GM12878 (cell line): ENCODE data around the gene GJD2. TPM values are rescaled to one million over a fixed set of nuclear protein-coding genes. Genes with fewer than 3 reads are reported as not detected.

Source experiments
- ATAC-seq: fragments of 200-7000 bp; cut with Tn5 transposase; 3 replicates; pipeline ENCODE4 v1.9.1; 2020; ENCODE audit warnings: mild to moderate bottlenecking, moderate library complexity
- BruUV-seq: library from RNA; stranded (reverse); fragments of 400-500 nt; replicated peaks from 2 replicates; lab custom pipeline; 2021; lab: Mats Ljungman, UMichigan
- CTCF ChIA-PET: fragments of 300-600 bp; sonication (Branson Sonifier 250); formaldehyde crosslinking; extraction: SDS; loops from one replicate; lab custom pipeline; 2021; ENCODE audit warnings: inconsistent platforms; lab: Yijun Ruan, JAX
- POLR2A ChIA-PET: fragments of 350-600 bp; formaldehyde crosslinking; extraction: SDS; loops from one replicate; lab custom pipeline; 2021; ENCODE audit warnings: inconsistent platforms; lab: Charles Lee
- RAD21 ChIA-PET: fragments of 300-600 bp; sonication (Branson Sonifier 250); formaldehyde crosslinking; loops from one replicate; lab custom pipeline; 2023; ENCODE audit warnings: antibody characterized with exemption; ENCODE audit not compliant: unreplicated experiment; lab: Charles Lee
- SMC1A ChIA-PET: fragments of 300-600 bp; sonication (Branson Sonifier 250); formaldehyde crosslinking; loops from one replicate; lab custom pipeline; 2023; ENCODE audit not compliant: unreplicated experiment, uncharacterized antibody; lab: Charles Lee
- DNase-seq: peaks from one replicate; pipeline ENCODE4 v3.0.0-alpha.2; 2011; ENCODE audit warnings: low read depth, low spot score
- FAIRE-seq: peaks from 3 replicates; lab custom pipeline; 2011; peaks lifted over from hg19 to GRCh38; lab: Jason Lieb, UNC
- H2AFZ ChIP-seq: 2 replicates; pipeline ENCODE4 v1.6.0; 2011; ENCODE audit warnings: low read depth, low read length, control low read depth; ENCODE audit not compliant: control insufficient read depth
- H3K27ac ChIP-seq: 2 replicates; pipeline ENCODE4 v1.5.1; 2011; ENCODE audit warnings: control low read depth; ENCODE audit not compliant: control insufficient read depth, insufficient read depth
- H3K27me3 ChIP-seq, 2 experiments: replicated peaks in 1 of 2; 2 replicates each; pipeline versions ENCODE4 v1.6.0 to v1.6.1; 2011; ENCODE audit warnings: low read length in 1 of 2; ENCODE audit not compliant: control insufficient read depth in 2 of 2, insufficient read depth in 2 of 2
- H3K36me3 ChIP-seq, 2 experiments: 2 replicates each; pipeline ENCODE4 v1.5.1; 2011; ENCODE audit warnings: low read length in 1 of 2; ENCODE audit not compliant: control insufficient read depth in 2 of 2, insufficient read depth in 2 of 2
- H3K4me1 ChIP-seq: 2 replicates; pipeline ENCODE4 v1.6.1; 2011; ENCODE audit warnings: mild to moderate bottlenecking, low read length, moderate library complexity, mixed read lengths; ENCODE audit not compliant: control insufficient read depth, insufficient read depth
- H3K4me2 ChIP-seq: 2 replicates; pipeline ENCODE4 v1.6.0; 2011; ENCODE audit warnings: control low read depth; ENCODE audit not compliant: control insufficient read depth, insufficient read depth
- H3K4me3 ChIP-seq: fragments of 200-600 bp; sonication (generic); 2 replicates; pipeline ENCODE4 v1.5.1; 2016
- H3K79me2 ChIP-seq: 2 replicates; pipeline ENCODE4 v1.6.0; 2011; ENCODE audit warnings: low read length; ENCODE audit not compliant: control insufficient read depth, insufficient read depth
- H3K9ac ChIP-seq: 2 replicates; pipeline ENCODE4 v1.8.0; 2011; ENCODE audit warnings: low read length, control low read depth, mixed read lengths; ENCODE audit not compliant: control insufficient read depth, insufficient read depth
- H3K9me3 ChIP-seq: replicated peaks from 3 replicates; pipeline ENCODE4 v1.5.1; 2011; ENCODE audit warnings: mild to moderate bottlenecking, low read length; ENCODE audit not compliant: control insufficient read depth, insufficient read depth
- H4K20me1 ChIP-seq: 2 replicates; pipeline ENCODE4 v1.6.0; 2011; ENCODE audit not compliant: control insufficient read depth, insufficient read depth
- CHD1 ChIP-seq: IDR thresholded peaks from 2 replicates; pipeline ENCODE4 v1.6.1; 2012; ENCODE audit warnings: low read depth, low read length, improper control_type of control experiment
- DPF2 ChIP-seq: fragments of 450-650 bp; IDR thresholded peaks from 2 replicates; pipeline ENCODE4 v1.6.1; 2017; ENCODE audit warnings: mild to moderate bottlenecking
- E2F4 ChIP-seq: IDR thresholded peaks from 2 replicates; pipeline ENCODE4 v1.6.1; 2012; ENCODE audit warnings: low read depth, low read length, improper control_type of control experiment
- ELK1 ChIP-seq: IDR thresholded peaks from 2 replicates; pipeline ENCODE4 v1.6.1; 2012; ENCODE audit warnings: low read depth, low read length, improper control_type of control experiment
- HCFC1 ChIP-seq: fragments of 150-350 bp; IDR thresholded peaks from 2 replicates; pipeline ENCODE4 v1.6.1; 2014; ENCODE audit warnings: low read length
- JUND ChIP-seq: IDR thresholded peaks from 2 replicates; pipeline ENCODE4 v1.6.1; 2012; ENCODE audit warnings: low read depth, mild to moderate bottlenecking, low read length, improper control_type of control experiment, moderate library complexity
- MXI1 ChIP-seq: fragments of 150-350 bp; IDR thresholded peaks from 2 replicates; pipeline ENCODE4 v1.6.1; 2011; ENCODE audit warnings: low read depth, mild to moderate bottlenecking, inconsistent platforms, low read length, improper control_type of control experiment
- MYB ChIP-seq: fragments of 150-350 bp; IDR thresholded peaks from 2 replicates; pipeline ENCODE4 v1.6.1; 2014; ENCODE audit warnings: mild to moderate bottlenecking, low read depth, low read length, borderline replicate concordance
- NKRF ChIP-seq: fragments of 450-650 bp; conservative IDR thresholded peaks from 2 replicates; pipeline ENCODE4 v1.6.1; 2017; ENCODE audit warnings: mild to moderate bottlenecking, moderate library complexity
- PAX5 ChIP-seq: IDR thresholded peaks from 2 replicates; pipeline ENCODE4 v1.6.1; 2011; ENCODE audit warnings: low read depth, low read length, borderline replicate concordance
- POLR2A ChIP-seq: IDR thresholded peaks from 2 replicates; pipeline ENCODE4 v1.6.1; 2011; ENCODE audit warnings: low read depth, mild to moderate bottlenecking, low read length
- POLR2AphosphoS2 ChIP-seq: IDR thresholded peaks from 2 replicates; pipeline ENCODE4 v1.6.1; 2011; ENCODE audit warnings: low read depth, mild to moderate bottlenecking, low read length, improper control_type of control experiment, moderate library complexity
- POU2F2 ChIP-seq: IDR thresholded peaks from 3 replicates; pipeline ENCODE4 v1.6.1; 2011; ENCODE audit warnings: low read depth, mild to moderate bottlenecking, low read length, borderline replicate concordance
- RAD51 ChIP-seq: fragments of 450-650 bp; IDR thresholded peaks from 2 replicates; pipeline ENCODE4 v1.6.1; 2016; ENCODE audit warnings: moderate library complexity, mild to moderate bottlenecking, inconsistent platforms
- ZNF217 ChIP-seq: fragments of 450-650 bp; IDR thresholded peaks from 2 replicates; pipeline ENCODE4 v1.6.1; 2017; ENCODE audit warnings: antibody characterized with exemption, mild to moderate bottlenecking
- WGBS: methylation state at CpG from one replicate; pipeline ENCODE4 v1.1.6; 2016; ENCODE audit warnings: low lambda C conversion rate; ENCODE audit not compliant: insufficient replicate concordance, insufficient coverage; ENCODE audit errors: missing lambda C conversion rate; 5-methylcytosine and 5-hydroxymethylcytosine counted together
- in situ Hi-C: fragments of 300-500 bp; cut with MboI; formaldehyde crosslinking; loops from 9 replicates; pipeline ENCODE4 v1.14.3; 2018; ENCODE audit warnings: mixed read lengths
- intact Hi-C: fragments of 100-400 bp; cut with micrococcal nuclease; formaldehyde crosslinking; loops from one replicate; pipeline ENCODE4 v1.14.2; 2022; ENCODE audit not compliant: unreplicated experiment
- polyA plus RNA-seq, 11 experiments: library from polyadenylated mRNA; depleted of rRNA in 4 of 11; unstranded in 6 of 11; stranded (reverse) in 5 of 11; fragments of >200 nt; fragmentation: Nextera tagmentation in 4 of 11; fragmentation: Illumina TruSeq in 1 of 11; extraction: Ambion mirVana in 4 of 11; extraction: Trizol in 1 of 11; gene quantifications; 1 replicate in 1 of 11; 2 replicates in 10 of 11; pipeline versions ENCODE4 v1.2.1 to v1.2.3, GENCODE V29; 2011 to 2016; ENCODE audit warnings: inconsistent platforms in 2 of 11, missing spikeins in 2 of 11, low read depth in 1 of 11
- total RNA-seq, 4 experiments: library from RNA; depleted of rRNA in 3 of 4; stranded (reverse); fragments of >200 nt in 3 of 4; fragmentation: Illumina TruSeq in 1 of 4; extraction: Trizol in 1 of 4; gene quantifications; 2 replicates each; pipeline versions ENCODE4 v1.2.1 to v1.2.3, GENCODE V29; 2013 to 2021

GJD2 gene
- total and polyA plus RNA-seq, 10 of the 15 experiments (the other 5 are each of a cell fraction or from before 2014, with no cell fraction given), result not detected

- no TSS peak for BruUV-seq
- Histone ChIP-seq H3K9ac (no peak overlapping the region), H3K27me3 (peaks cover 0 to 3% of the 10 kb centered on the region in 2 experiments; a peak in 1 of 4 replicates), H4K20me1 (no peaks in the 10 kb centered on the region), H3K4me2 (no peak overlapping the region), H3K27ac (no peak overlapping the region), H3K4me3 (no peak overlapping the region), H3K9me3 (no peaks in the 10 kb centered on the region), H3K79me2 (no peaks in the 10 kb centered on the region), H3K36me3 (no peaks in the 10 kb centered on the region), H2AFZ (no peak overlapping the region), H3K4me1 (no peaks in the 10 kb centered on the region)
- SMC1A ChIA-PET, result no interaction called here
- WGBS, result 15% methylated on average over 2 of the region's 2 CpGs
- in situ Hi-C loops (no loop called here), intact Hi-C loops (no loop called here)
- DNase-seq, result no peak
- CTCF ChIA-PET, result interaction anchor here (0.6 kb wide), 1 partner anchor 676 kb away, joined by 3 read pairs; no protein-coding TSS in a partner anchor
- no peak for ATAC-seq
- RAD21 ChIA-PET, result no interaction called here
- TF ChIP-seq POLR2AphosphoS2 (no peak), NKRF (no peak), CHD1 (no peak), POU2F2 (no peak), ELK1 (no peak), PAX5 (no peak), JUND (no peak), HCFC1 (no peak), MXI1 (no peak), POLR2A (no peak), E2F4 (no peak), DPF2 (no peak), MYB (no peak), ZNF217 (no peak), RAD51 (no peak)
- FAIRE-seq, result no peak
- POLR2A ChIA-PET, result no interaction called here
Measured at GRCh38 chr15:34738002-34738401, 16.8 kb downstream of the GJD2 start.
